ENCODE measurements around the gene NRXN3.

The NRXN3 gene

GRCh38 chr14:78754059-78754458 is 583.9 kb downstream of the NRXN3 start:
- ChIA-PET CTCF (no interaction called here), POLR2A (no interaction called here)
- DNase-seq (ENCODE audit: extremely low spot score), result no peak
- TF ChIP-seq NFRKB (IDR thresholded peaks at IDR 0.05) (no peak), TARDBP (IDR thresholded peaks at IDR 0.05) (no peak), L3MBTL2 (conservative IDR thresholded peaks at IDR 0.05) (no peak), FOXM1 (IDR thresholded peaks at IDR 0.05; ENCODE audit: borderline replicate concordance) (no peak), ARNT (IDR thresholded peaks at IDR 0.05) (no peak)

DNA sequence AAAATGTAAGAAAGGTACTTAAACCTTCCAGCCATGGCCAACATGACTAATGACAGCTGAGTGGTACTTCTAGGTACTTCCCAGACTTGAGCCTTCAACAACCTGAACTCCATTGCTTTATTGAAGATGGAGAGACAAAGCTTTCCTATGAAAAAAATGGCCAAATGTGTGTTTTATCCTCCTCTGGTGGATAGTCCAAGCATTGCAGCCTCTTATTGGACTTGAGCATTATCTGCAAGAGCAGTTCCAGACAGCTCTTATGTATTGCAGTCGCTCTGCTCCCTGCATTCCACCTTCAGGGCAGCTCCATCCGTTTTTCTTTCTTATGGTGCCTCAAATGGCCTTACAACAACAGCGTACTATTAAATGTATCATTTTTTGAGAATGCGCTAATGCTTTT is 588.2 kb downstream of the NRXN3 start:
- CTCF ChIA-PET, result no interaction called here
- no peak for TF ChIP-seq TARDBP (IDR thresholded peaks at IDR 0.05)
- TF ChIP-seq HDGF (IDR thresholded peaks at IDR 0.05; ENCODE audit: borderline replicate concordance), result no peak
- no peak for TF ChIP-seq FOXM1 (IDR thresholded peaks at IDR 0.05; ENCODE audit: borderline replicate concordance)
- TF ChIP-seq L3MBTL2 (conservative IDR thresholded peaks at IDR 0.05), result no peak
- TF ChIP-seq PKNOX1 (IDR thresholded peaks at IDR 0.05), result no peak
- TF ChIP-seq ARNT (IDR thresholded peaks at IDR 0.05), result no peak
- no peak for TF ChIP-seq ELF4 (IDR thresholded peaks at IDR 0.05)
- TF ChIP-seq FOXA1 (IDR thresholded peaks at IDR 0.05), result no peak
- TF ChIP-seq LEF1 (IDR thresholded peaks at IDR 0.05; ENCODE audit: borderline replicate concordance), result no peak
- no peak for TF ChIP-seq SUZ12 (IDR thresholded peaks at IDR 0.05)
- no peak for TF ChIP-seq BHLHE40 (IDR thresholded peaks at IDR 0.05; ENCODE audit: borderline replicate concordance)
- no peak for TF ChIP-seq NFRKB (IDR thresholded peaks at IDR 0.05)
- TF ChIP-seq ZNF384 (IDR thresholded peaks at IDR 0.05), result no peak
- no peak for TF ChIP-seq SP1 (IDR thresholded peaks at IDR 0.05)
- no peak for TF ChIP-seq CTBP1 (IDR thresholded peaks at IDR 0.05; ENCODE audit: borderline replicate concordance)
- no peak for TF ChIP-seq FOXK2 (IDR thresholded peaks at IDR 0.05)
- DNase-seq (ENCODE audit: extremely low spot score), result peak; percentile 46
- POLR2A ChIA-PET, result no interaction called here

- POLR2A ChIA-PET, result no interaction called here
Observed at GRCh38 chr14:78762331-78762730, 592.2 kb downstream of the NRXN3 start.

DNA sequence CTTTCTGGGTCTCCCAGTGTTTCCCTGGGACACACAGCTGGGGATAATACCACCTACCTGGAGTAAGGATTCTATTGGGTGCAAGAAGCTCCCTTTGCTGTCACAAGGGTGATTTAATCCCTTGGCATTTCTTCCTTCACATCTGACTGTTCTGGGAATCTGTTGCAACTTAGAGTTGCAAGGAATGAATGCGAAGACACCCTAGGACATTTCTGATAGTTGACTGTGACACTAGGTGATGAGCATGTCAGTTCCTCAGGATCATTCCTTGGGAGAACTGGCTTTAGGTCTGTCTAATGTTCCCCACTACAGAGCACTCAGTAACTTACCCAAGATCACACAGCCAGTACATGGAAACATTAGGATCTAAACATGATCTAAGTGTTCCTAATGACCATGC is 593.6 kb downstream of the NRXN3 start:
- POLR2A ChIA-PET, result no interaction called here
- CTCF ChIA-PET, result no interaction called here
- TF ChIP-seq CTBP1 (IDR thresholded peaks at IDR 0.05; ENCODE audit: borderline replicate concordance) (no peak), BHLHE40 (IDR thresholded peaks at IDR 0.05; ENCODE audit: borderline replicate concordance) (no peak), SP1 (IDR thresholded peaks at IDR 0.05) (no peak), ARNT (IDR thresholded peaks at IDR 0.05) (no peak), PKNOX1 (IDR thresholded peaks at IDR 0.05) (no peak), NFRKB (IDR thresholded peaks at IDR 0.05) (no peak), SUZ12 (IDR thresholded peaks at IDR 0.05) (no peak), HDGF (IDR thresholded peaks at IDR 0.05; ENCODE audit: borderline replicate concordance) (no peak), LEF1 (IDR thresholded peaks at IDR 0.05; ENCODE audit: borderline replicate concordance) (no peak), TARDBP (IDR thresholded peaks at IDR 0.05) (no peak), ELF4 (IDR thresholded peaks at IDR 0.05) (no peak), ZNF384 (IDR thresholded peaks at IDR 0.05) (no peak), FOXA1 (IDR thresholded peaks at IDR 0.05) (no peak), FOXK2 (IDR thresholded peaks at IDR 0.05) (no peak), L3MBTL2 (conservative IDR thresholded peaks at IDR 0.05) (no peak), FOXM1 (IDR thresholded peaks at IDR 0.05; ENCODE audit: borderline replicate concordance) (no peak)
- no peak for DNase-seq (ENCODE audit: extremely low spot score)

More at GRCh38 chr14:78762331-78762730, 592.2 kb downstream of the NRXN3 start:
- no peak for DNase-seq (ENCODE audit: extremely low spot score)
- CTCF ChIA-PET, result no interaction called here
- TF ChIP-seq FOXK2 (IDR thresholded peaks at IDR 0.05) (no peak), L3MBTL2 (conservative IDR thresholded peaks at IDR 0.05) (no peak), ELF4 (IDR thresholded peaks at IDR 0.05) (no peak), BHLHE40 (IDR thresholded peaks at IDR 0.05; ENCODE audit: borderline replicate concordance) (no peak), SUZ12 (IDR thresholded peaks at IDR 0.05) (no peak), FOXM1 (IDR thresholded peaks at IDR 0.05; ENCODE audit: borderline replicate concordance) (no peak), FOXA1 (IDR thresholded peaks at IDR 0.05) (no peak), CTBP1 (IDR thresholded peaks at IDR 0.05; ENCODE audit: borderline replicate concordance) (no peak), NFRKB (IDR thresholded peaks at IDR 0.05) (no peak), LEF1 (IDR thresholded peaks at IDR 0.05; ENCODE audit: borderline replicate concordance) (no peak), ZNF384 (IDR thresholded peaks at IDR 0.05) (no peak), TARDBP (IDR thresholded peaks at IDR 0.05) (no peak), SP1 (IDR thresholded peaks at IDR 0.05) (no peak), PKNOX1 (IDR thresholded peaks at IDR 0.05) (no peak), ARNT (IDR thresholded peaks at IDR 0.05) (no peak)

- ChIA-PET CTCF (no interaction called here), POLR2A (no interaction called here)
- DNase-seq (ENCODE audit: extremely low spot score), result no peak
- TF ChIP-seq FOXK2 (IDR thresholded peaks at IDR 0.05), result no peak
- TF ChIP-seq L3MBTL2 (conservative IDR thresholded peaks at IDR 0.05), result no peak
- TF ChIP-seq FOXA1 (IDR thresholded peaks at IDR 0.05), result no peak
- TF ChIP-seq SUZ12 (IDR thresholded peaks at IDR 0.05), result no peak
- no peak for TF ChIP-seq ELF4 (IDR thresholded peaks at IDR 0.05)
- TF ChIP-seq FOXM1 (IDR thresholded peaks at IDR 0.05; ENCODE audit: borderline replicate concordance), result no peak
- no peak for TF ChIP-seq PKNOX1 (IDR thresholded peaks at IDR 0.05)
- no peak for TF ChIP-seq CTBP1 (IDR thresholded peaks at IDR 0.05; ENCODE audit: borderline replicate concordance)
- no peak for TF ChIP-seq TARDBP (IDR thresholded peaks at IDR 0.05)
- no peak for TF ChIP-seq BHLHE40 (IDR thresholded peaks at IDR 0.05; ENCODE audit: borderline replicate concordance)
- TF ChIP-seq ZNF384 (IDR thresholded peaks at IDR 0.05), result no peak
- no peak for TF ChIP-seq SP1 (IDR thresholded peaks at IDR 0.05)
- TF ChIP-seq NFRKB (IDR thresholded peaks at IDR 0.05), result no peak
- no peak for TF ChIP-seq HDGF (IDR thresholded peaks at IDR 0.05; ENCODE audit: borderline replicate concordance)
- TF ChIP-seq LEF1 (IDR thresholded peaks at IDR 0.05; ENCODE audit: borderline replicate concordance), result no peak
- TF ChIP-seq ARNT (IDR thresholded peaks at IDR 0.05), result no peak
Observed at GRCh38 chr14:78764240-78764639, 594.1 kb downstream of the NRXN3 start.

All from HEK293T (cell line).